ENCODE measurements around the gene ASB18. TPM values are rescaled to one million over a fixed set of nuclear protein-coding genes. Genes with fewer than 3 reads are reported as not detected.

Gene ASB18
- total and polyA plus RNA-seq, 2 experiments from 2014 or later, result not detected

DNA sequence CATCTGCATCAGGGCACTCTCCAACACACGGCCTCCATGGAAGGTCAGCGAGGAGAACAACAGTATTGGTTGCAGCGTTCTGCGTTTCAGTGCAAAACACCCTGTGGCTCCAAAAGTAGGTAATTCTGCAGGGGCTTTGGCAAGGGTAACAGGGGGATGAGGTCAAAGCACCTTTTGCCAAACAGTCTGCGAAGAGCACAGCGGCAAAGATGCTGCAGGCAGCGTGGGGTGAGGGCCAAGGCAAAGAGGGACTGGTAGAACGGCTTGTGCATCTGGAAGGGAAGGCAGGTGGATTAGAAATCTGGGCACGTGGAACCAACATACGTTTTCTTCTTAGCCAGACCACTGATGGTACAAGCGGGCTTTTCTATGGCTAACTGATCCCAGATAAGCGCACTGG is 69.4 kb downstream of the ASB18 start:
- TF ChIP-seq, protein P1, sequence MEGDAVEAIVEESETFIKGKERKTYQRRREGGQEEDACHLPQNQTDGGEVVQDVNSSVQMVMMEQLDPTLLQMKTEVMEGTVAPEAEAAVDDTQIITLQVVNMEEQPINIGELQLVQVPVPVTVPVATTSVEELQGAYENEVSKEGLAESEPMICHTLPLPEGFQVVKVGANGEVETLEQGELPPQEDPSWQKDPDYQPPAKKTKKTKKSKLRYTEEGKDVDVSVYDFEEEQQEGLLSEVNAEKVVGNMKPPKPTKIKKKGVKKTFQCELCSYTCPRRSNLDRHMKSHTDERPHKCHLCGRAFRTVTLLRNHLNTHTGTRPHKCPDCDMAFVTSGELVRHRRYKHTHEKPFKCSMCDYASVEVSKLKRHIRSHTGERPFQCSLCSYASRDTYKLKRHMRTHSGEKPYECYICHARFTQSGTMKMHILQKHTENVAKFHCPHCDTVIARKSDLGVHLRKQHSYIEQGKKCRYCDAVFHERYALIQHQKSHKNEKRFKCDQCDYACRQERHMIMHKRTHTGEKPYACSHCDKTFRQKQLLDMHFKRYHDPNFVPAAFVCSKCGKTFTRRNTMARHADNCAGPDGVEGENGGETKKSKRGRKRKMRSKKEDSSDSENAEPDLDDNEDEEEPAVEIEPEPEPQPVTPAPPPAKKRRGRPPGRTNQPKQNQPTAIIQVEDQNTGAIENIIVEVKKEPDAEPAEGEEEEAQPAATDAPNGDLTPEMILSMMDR (IDR thresholded peaks at IDR 0.05; ENCODE audit: poor library complexity), result no peak
- no peak for TF ChIP-seq EZH2 (IDR thresholded peaks at IDR 0.05; ENCODE audit: borderline replicate concordance)
- Histone ChIP-seq H2AFZ (no peak overlapping the region), H3K79me2 (no peaks in the 10 kb centered on the region), H4K20me1 (ENCODE audit: insufficient read depth, poor library complexity, severe bottlenecking) (no peaks in the 10 kb centered on the region), H3K36me3 (replicated peaks; ENCODE audit: insufficient read depth, low read depth) (no peaks in the 10 kb centered on the region), H3K4me1 (ENCODE audit: insufficient read depth) (no peaks in the 10 kb centered on the region), H3K27ac (no peak overlapping the region), H3K4me3 (no peak overlapping the region), H3K9me3 (ENCODE audit: low read depth) (no peaks in the 10 kb centered on the region), H3K4me2 (no peak overlapping the region), H3K9me2 (replicated peaks; ENCODE audit: insufficient read depth) (no peaks in the 10 kb centered on the region), H3K27me3 (no peaks in the 10 kb centered on the region)
- no peak for DNase-seq (ENCODE audit: low spot score)
- 93% methylated on average over 12 of the region's 12 CpGs for WGBS (ENCODE audit: low lambda C conversion rate, missing lambda C conversion rate)

DNA sequence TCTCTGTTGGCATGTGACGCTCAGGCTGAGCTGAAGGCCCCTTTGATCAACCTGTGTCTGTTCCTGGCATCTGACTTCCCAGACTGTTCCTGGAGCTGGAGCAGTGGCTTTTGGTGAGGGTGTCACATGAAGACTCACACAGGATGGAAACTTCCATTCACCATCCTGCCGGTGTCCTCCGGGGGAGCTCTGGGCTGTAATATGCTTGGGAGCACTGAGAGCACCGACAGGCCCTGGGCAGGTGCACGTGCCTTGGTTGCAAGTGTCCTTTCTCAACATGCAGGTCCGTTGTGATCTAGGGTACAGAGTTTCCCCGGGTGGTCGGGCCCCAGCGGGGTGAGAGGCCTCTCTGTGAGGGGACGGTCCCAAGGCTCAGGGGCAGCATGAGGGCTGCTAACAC is 71.2 kb downstream of the ASB18 start:
- H3K27ac ChIP-seq, result no peak overlapping the region
- 80% methylated on average over 10 of the region's 10 CpGs for WGBS (ENCODE audit: low lambda C conversion rate, missing lambda C conversion rate)
- no peaks in the 10 kb centered on the region for H3K9me3 ChIP-seq (ENCODE audit: low read depth)
- H3K9me2 ChIP-seq (replicated peaks; ENCODE audit: insufficient read depth), result no peaks in the 10 kb centered on the region
- H3K4me2 ChIP-seq, result no peak overlapping the region
- no peaks in the 10 kb centered on the region for H4K20me1 ChIP-seq (ENCODE audit: insufficient read depth, poor library complexity, severe bottlenecking)
- no peak for DNase-seq (ENCODE audit: low spot score)
- H3K27me3 ChIP-seq, result no peaks in the 10 kb centered on the region
- H3K4me1 ChIP-seq (ENCODE audit: insufficient read depth), result no peaks in the 10 kb centered on the region
- H3K4me3 ChIP-seq, result no peak overlapping the region
- TF ChIP-seq EZH2 (IDR thresholded peaks at IDR 0.05; ENCODE audit: borderline replicate concordance) (no peak), EZH2phosphoT487 (IDR thresholded peaks at IDR 0.05; ENCODE audit: low read depth, severe bottlenecking, unreplicated experiment) (no peak)
- TF ChIP-seq, protein P1 (IDR thresholded peaks at IDR 0.05; ENCODE audit: poor library complexity), result no peak
- H3K36me3 ChIP-seq (replicated peaks; ENCODE audit: insufficient read depth, low read depth), result no peaks in the 10 kb centered on the region
- H2AFZ ChIP-seq, result no peak overlapping the region
- no peaks in the 10 kb centered on the region for H3K79me2 ChIP-seq

DNA sequence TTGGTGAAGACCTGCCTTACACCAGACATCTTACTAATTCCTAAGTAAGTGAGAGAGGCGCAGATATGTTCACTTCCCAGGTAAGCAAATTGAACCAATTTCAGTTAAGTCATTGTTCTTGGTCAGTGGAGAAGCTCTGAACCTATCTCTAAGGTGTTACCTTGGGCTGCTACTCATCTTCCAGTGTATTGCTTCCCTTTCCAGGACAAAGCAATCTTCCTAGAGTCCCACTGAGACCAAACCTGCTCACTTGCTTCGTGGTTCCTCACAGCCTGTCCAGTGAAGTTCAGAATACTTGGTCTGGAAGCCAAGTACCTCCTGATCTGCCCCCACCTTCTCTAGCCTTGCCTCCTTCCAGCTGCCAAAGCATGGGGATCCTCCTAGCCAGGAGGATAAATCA is 73.5 kb downstream of the ASB18 start:
- H3K4me3 ChIP-seq, result no peak overlapping the region
- H3K79me2 ChIP-seq, result no peaks in the 10 kb centered on the region
- H4K20me1 ChIP-seq (ENCODE audit: insufficient read depth, poor library complexity, severe bottlenecking), result no peaks in the 10 kb centered on the region
- H3K4me2 ChIP-seq, result no peak overlapping the region
- H3K4me1 ChIP-seq (ENCODE audit: insufficient read depth), result no peaks in the 10 kb centered on the region
- no peaks in the 10 kb centered on the region for H3K9me3 ChIP-seq (ENCODE audit: low read depth)
- no peak for DNase-seq (ENCODE audit: low spot score)
- TF ChIP-seq, protein P1 (IDR thresholded peaks at IDR 0.05; ENCODE audit: poor library complexity), result no peak
- TF ChIP-seq EZH2 (IDR thresholded peaks at IDR 0.05; ENCODE audit: borderline replicate concordance) (no peak), EZH2phosphoT487 (IDR thresholded peaks at IDR 0.05; ENCODE audit: low read depth, severe bottlenecking, unreplicated experiment) (no peak)
- no peaks in the 10 kb centered on the region for H3K27me3 ChIP-seq
- no peaks in the 10 kb centered on the region for H3K36me3 ChIP-seq (replicated peaks; ENCODE audit: insufficient read depth, low read depth)
- WGBS (ENCODE audit: low lambda C conversion rate, missing lambda C conversion rate), result 97% methylated on average over 2 of the region's 2 CpGs
- H3K27ac ChIP-seq, result no peak overlapping the region
- no peaks in the 10 kb centered on the region for H3K9me2 ChIP-seq (replicated peaks; ENCODE audit: insufficient read depth)
- no peak overlapping the region for H2AFZ ChIP-seq

DNA sequence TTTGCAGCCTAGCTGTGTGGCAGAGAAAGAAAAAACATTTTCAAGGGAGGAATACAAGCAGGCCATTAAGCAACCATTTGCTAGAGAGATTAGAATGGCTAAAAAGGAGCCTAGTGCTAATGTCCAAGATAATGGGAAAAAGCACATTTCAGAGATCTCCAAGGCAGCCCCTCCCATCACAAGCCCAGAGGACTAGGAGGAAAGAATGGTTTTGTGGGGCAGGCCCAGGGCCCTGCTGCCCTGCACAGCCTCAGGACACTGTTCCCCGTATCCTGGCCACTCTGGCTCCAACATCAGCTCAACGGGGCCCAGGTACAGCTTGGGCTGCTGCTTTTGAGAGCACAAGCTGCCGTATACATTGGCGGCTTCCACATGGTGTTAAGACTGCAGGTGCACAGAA is 79.5 kb downstream of the ASB18 start:
- no peaks in the 10 kb centered on the region for H4K20me1 ChIP-seq (ENCODE audit: insufficient read depth, poor library complexity, severe bottlenecking)
- no peaks in the 10 kb centered on the region for H3K36me3 ChIP-seq (replicated peaks; ENCODE audit: insufficient read depth, low read depth)
- peaks cover 1% of the 10 kb centered on the region for H3K4me1 ChIP-seq (ENCODE audit: insufficient read depth)
- no peak overlapping the region for H3K4me2 ChIP-seq
- no peak for DNase-seq (ENCODE audit: low spot score)
- no peaks in the 10 kb centered on the region for H3K9me2 ChIP-seq (replicated peaks; ENCODE audit: insufficient read depth)
- H3K27ac ChIP-seq, result no peak overlapping the region
- H2AFZ ChIP-seq, result no peak overlapping the region
- TF ChIP-seq, protein P1 (IDR thresholded peaks at IDR 0.05; ENCODE audit: poor library complexity), result no peak
- TF ChIP-seq EZH2phosphoT487 (IDR thresholded peaks at IDR 0.05; ENCODE audit: low read depth, severe bottlenecking, unreplicated experiment) (no peak), EZH2 (IDR thresholded peaks at IDR 0.05; ENCODE audit: borderline replicate concordance) (no peak)
- H3K79me2 ChIP-seq, result no peaks in the 10 kb centered on the region
- H3K4me3 ChIP-seq, result no peak overlapping the region
- no peaks in the 10 kb centered on the region for H3K9me3 ChIP-seq (ENCODE audit: low read depth)
- H3K27me3 ChIP-seq, result peaks cover 30% of the 10 kb centered on the region
- 86% methylated on average over 4 of the region's 4 CpGs for whole genome bisulfite sequencing (ENCODE audit: low lambda C conversion rate, missing lambda C conversion rate)
